ENCODE results near the gene IFNLR1. TPM values are rescaled to one million over a fixed set of nuclear protein-coding genes. Genes with fewer than 3 reads are reported as not detected.

The IFNLR1 gene
- polyA plus RNA-seq, 1 donor (not counting 4 experiments of a cell fraction or from before 2014, with no cell fraction given), result 3.4 TPM

- dilution Hi-C loops (cut with MboI; ENCODE audit: extremely low pct_ligation_motif_present, low sequenced_read_pairs), result no loop called here
- Histone ChIP-seq H4K20me1 (ENCODE audit: control insufficient read depth, extremely low read depth, insufficient read depth, low read length) (no peaks in the 10 kb centered on the region), H2AFZ (ENCODE audit: control insufficient read depth, low read length) (no peak overlapping the region), H3K9me1 (ENCODE audit: control insufficient read depth, extremely low read depth, insufficient read depth, low read length) (no peaks in the 10 kb centered on the region), H3K79me2 (ENCODE audit: control insufficient read depth, insufficient read depth, low read length) (no peaks in the 10 kb centered on the region), H3K4me2 (ENCODE audit: control insufficient read depth, extremely low read depth, insufficient read depth, low read depth, low read length) (no peak overlapping the region), H3K9ac (ENCODE audit: control insufficient read depth, extremely low read depth, insufficient read depth, low read length) (no peak overlapping the region), H3K4me1 (ENCODE audit: control insufficient read depth, extremely low read depth, insufficient read depth, low read length) (peaks cover 21% of the 10 kb centered on the region), H3K36me3 (ENCODE audit: control insufficient read depth in 2 of 2, extremely low read depth in 1 of 2, insufficient read depth in 2 of 2, low read length in 2 of 2) (no peaks in the 10 kb centered on the region), H3K27ac (ENCODE audit: control insufficient read depth, insufficient read depth, low read length) (no peak overlapping the region), H3K27me3 (ENCODE audit: control insufficient read depth, extremely low read depth, insufficient read depth, low read length) (no peaks in the 10 kb centered on the region), H3K9me3 (ENCODE audit: control insufficient read depth, low read depth, low read length) (no peaks in the 10 kb centered on the region), H3K4me3 (ENCODE audit: control insufficient read depth in 2 of 3, extremely low read depth in 1 of 3, insufficient read depth in 2 of 3, low read depth in 1 of 3, low read length in 3 of 3) (no peak overlapping the region)
- FAIRE-seq (no peak), DNase-seq (ENCODE audit: low read depth, low spot score) (no peak)
- no peak for TF ChIP-seq EZH2 (IDR thresholded peaks at IDR 0.05; ENCODE audit: low read length)
- no peak for TF ChIP-seq CTCF (optimal IDR thresholded peaks at IDR 0.05 in 1 of 3, IDR thresholded peaks at IDR 0.05 in 1 of 3, conservative IDR thresholded peaks at IDR 0.05 in 1 of 3; ENCODE audit: extremely low read depth in 1 of 3, insufficient read depth in 2 of 3, low read length in 3 of 3)
Observed at GRCh38 chr1:24152631-24153494, 34.2 kb downstream of the IFNLR1 start.

- dilution Hi-C loops (cut with MboI; ENCODE audit: extremely low pct_ligation_motif_present, low sequenced_read_pairs), result no loop called here
- Histone ChIP-seq H3K9me3 (ENCODE audit: control insufficient read depth, low read depth, low read length) (no peaks in the 10 kb centered on the region), H3K9me1 (ENCODE audit: control insufficient read depth, extremely low read depth, insufficient read depth, low read length) (no peaks in the 10 kb centered on the region), H3K27ac (ENCODE audit: control insufficient read depth, insufficient read depth, low read length) (peak overlapping the region; percentile 88), H3K4me1 (ENCODE audit: control insufficient read depth, extremely low read depth, insufficient read depth, low read length) (peaks cover 21% of the 10 kb centered on the region), H2AFZ (ENCODE audit: control insufficient read depth, low read length) (no peak overlapping the region), H3K4me2 (ENCODE audit: control insufficient read depth, extremely low read depth, insufficient read depth, low read depth, low read length) (peak overlapping the region; percentile 88), H3K4me3 (ENCODE audit: control insufficient read depth in 2 of 3, extremely low read depth in 1 of 3, insufficient read depth in 2 of 3, low read depth in 1 of 3, low read length in 3 of 3) (peak overlapping the region in 1 of 3 experiments; percentile 72), H3K9ac (ENCODE audit: control insufficient read depth, extremely low read depth, insufficient read depth, low read length) (peak overlapping the region; percentile 51), H3K79me2 (ENCODE audit: control insufficient read depth, insufficient read depth, low read length) (no peaks in the 10 kb centered on the region), H3K36me3 (ENCODE audit: control insufficient read depth in 2 of 2, extremely low read depth in 1 of 2, insufficient read depth in 2 of 2, low read length in 2 of 2) (no peaks in the 10 kb centered on the region), H3K27me3 (ENCODE audit: control insufficient read depth, extremely low read depth, insufficient read depth, low read length) (no peaks in the 10 kb centered on the region), H4K20me1 (ENCODE audit: control insufficient read depth, extremely low read depth, insufficient read depth, low read length) (no peaks in the 10 kb centered on the region)
- DNase-seq (ENCODE audit: low read depth, low spot score) (no peak), FAIRE-seq (no peak)
- TF ChIP-seq EZH2 (IDR thresholded peaks at IDR 0.05; ENCODE audit: low read length) (no peak), CTCF (optimal IDR thresholded peaks at IDR 0.05 in 1 of 3, IDR thresholded peaks at IDR 0.05 in 1 of 3, conservative IDR thresholded peaks at IDR 0.05 in 1 of 3; ENCODE audit: extremely low read depth in 1 of 3, insufficient read depth in 2 of 3, low read length in 3 of 3) (no peak)
Observed at GRCh38 chr1:24151175-24151533, 35.9 kb downstream of the IFNLR1 start.
